ENCODE measurements around the gene PRKACA.
A peak's percentile ranks its signal among the peaks of the same experiment; 100 is the strongest.

The PRKACA gene

GRCh38 chr19:14155371-14155770 is 37.8 kb upstream of the PRKACA start:
- no peak for TF ChIP-seq CTCF (conservative IDR thresholded peaks at IDR 0.05; ENCODE audit: low read depth)
- CTCF ChIA-PET: no interaction called here
- POLR2A ChIA-PET (ENCODE audit: low non-redundant PET): no interaction called here
- DNase-seq (ENCODE audit: low spot score): no peak
- no peak overlapping the region for H3K27ac ChIP-seq

- no peak for TF ChIP-seq CTCF (conservative IDR thresholded peaks at IDR 0.05; ENCODE audit: low read depth)
- H3K27ac ChIP-seq: no peak overlapping the region
- POLR2A ChIA-PET (ENCODE audit: low non-redundant PET): no interaction called here
- CTCF ChIA-PET: interaction anchor here (0.9 kb wide), 1 partner anchor 195 kb away, joined by 5 read pairs; no protein-coding TSS in a partner anchor
- DNase-seq (ENCODE audit: low spot score): no peak
Observed at GRCh38 chr19:14152713-14153112, 35.2 kb upstream of the PRKACA start.

GRCh38 chr19:14150770-14151661 is 33.5 kb upstream of the PRKACA start:
- CTCF ChIA-PET: no interaction called here
- DNase-seq (ENCODE audit: low spot score): no peak
- POLR2A ChIA-PET (ENCODE audit: low non-redundant PET): no interaction called here
- TF ChIP-seq CTCF (conservative IDR thresholded peaks at IDR 0.05; ENCODE audit: low read depth): no peak
- no peak overlapping the region for H3K27ac ChIP-seq

GRCh38 chr19:14150041-14150769 is 32.6 kb upstream of the PRKACA start:
- no peak for TF ChIP-seq CTCF (conservative IDR thresholded peaks at IDR 0.05; ENCODE audit: low read depth)
- DNase-seq (ENCODE audit: low spot score): no peak
- peak overlapping the region; percentile 64 for H3K27ac ChIP-seq
- ChIA-PET CTCF (interaction anchor here (0.8 kb wide), 1 partner anchor 198 kb away, joined by 3 read pairs; no protein-coding TSS in a partner anchor), POLR2A (ENCODE audit: low non-redundant PET) (no interaction called here)

- DNase-seq (ENCODE audit: low spot score): no peak
- POLR2A ChIA-PET (ENCODE audit: low non-redundant PET): no interaction called here
- no peak for TF ChIP-seq CTCF (conservative IDR thresholded peaks at IDR 0.05; ENCODE audit: low read depth)
- H3K27ac ChIP-seq: peak overlapping the region; percentile 64
- CTCF ChIA-PET: interaction anchor here (0.8 kb wide), 1 partner anchor 199 kb away, joined by 3 read pairs; no protein-coding TSS in a partner anchor
Observed at GRCh38 chr19:14149509-14149994, 32.0 kb upstream of the PRKACA start.

- peak overlapping the region; percentile 64 for H3K27ac ChIP-seq
- no peak for DNase-seq (ENCODE audit: low spot score)
- ChIA-PET POLR2A (ENCODE audit: low non-redundant PET) (no interaction called here), CTCF (interaction anchor here (0.6 to 1.1 kb wide), 3 partner anchors 12 to 29 kb away, joined by 3 to 4 read pairs (median 3); no protein-coding TSS in a partner anchor)
- no peak for TF ChIP-seq CTCF (conservative IDR thresholded peaks at IDR 0.05; ENCODE audit: low read depth)
Observed at GRCh38 chr19:14148751-14149410, 31.3 kb upstream of the PRKACA start.

Data from RWPE1 (cell line).